GM23338 (cell line): ENCODE results near the gene STK38L. TPM values are rescaled to one million over a fixed set of nuclear protein-coding genes. Genes with fewer than 3 reads are reported as not detected.

ENCODE experiments used
- ATAC-seq: fragments of 200-7000 bp; cut with Tn5 transposase; 3 replicates; pipeline ENCODE4 v1.9.1; 2020
- DNase-seq: peaks from one replicate; pipeline ENCODE4 v3.0.0-alpha.2; 2015; ENCODE audit warnings: low spot score
- H2AFZ ChIP-seq: fragments of 200-600 bp; sonication (generic); 2 replicates; pipeline ENCODE4 v1.8.0; 2016; ENCODE audit warnings: antibody characterized with exemption, mild to moderate bottlenecking, moderate library complexity
- H3F3A ChIP-seq: fragments of 200-600 bp; sonication (generic); replicated peaks from 2 replicates; pipeline ENCODE4 v1.8.0; 2017; ENCODE audit warnings: antibody characterized with exemption, mixed run types, low read depth
- H3K27ac ChIP-seq: fragments of 200-600 bp; sonication (generic); 2 replicates; pipeline ENCODE4 v1.6.1; 2016; ENCODE audit warnings: low read depth
- H3K27me3 ChIP-seq: fragments of 200-600 bp; sonication (generic); 2 replicates; pipeline ENCODE4 v1.8.0; 2016; ENCODE audit warnings: mild to moderate bottlenecking, mixed run types, moderate library complexity; ENCODE audit not compliant: insufficient read depth
- H3K36me3 ChIP-seq: fragments of 200-600 bp; sonication (generic); 2 replicates; pipeline ENCODE4 v1.8.0; 2016; ENCODE audit warnings: mild to moderate bottlenecking; ENCODE audit not compliant: insufficient read depth
- H3K4me1 ChIP-seq: fragments of 200-600 bp; sonication (generic); 2 replicates; pipeline ENCODE4 v1.8.0; 2016; ENCODE audit warnings: mild to moderate bottlenecking, moderate library complexity; ENCODE audit not compliant: insufficient read depth
- H3K4me2 ChIP-seq: fragments of 200-600 bp; sonication (generic); 2 replicates; pipeline ENCODE4 v1.7.1; 2017; ENCODE audit warnings: mixed run types
- H3K4me3 ChIP-seq: fragments of 200-600 bp; sonication (generic); 2 replicates; pipeline ENCODE4 v1.6.1; 2016; ENCODE audit warnings: mixed run types
- H3K79me2 ChIP-seq: fragments of 200-600 bp; sonication (generic); replicated peaks from 2 replicates; pipeline ENCODE4 v1.8.0; 2017; ENCODE audit warnings: mild to moderate bottlenecking; ENCODE audit not compliant: insufficient read depth
- H3K9me2 ChIP-seq: fragments of 200-600 bp; sonication (generic); 2 replicates; pipeline ENCODE4 v1.8.0; 2017; ENCODE audit not compliant: insufficient read depth
- H4K20me1 ChIP-seq: fragments of 200-600 bp; sonication (generic); replicated peaks from 2 replicates; pipeline ENCODE4 v1.8.0; 2017; ENCODE audit warnings: mild to moderate bottlenecking; ENCODE audit not compliant: insufficient read depth
- H3K27ac Mint-ChIP-seq: 2 replicates; pipeline ENCODE4 v1.8.0; 2020; ENCODE audit warnings: inconsistent platforms, mild to moderate bottlenecking, moderate library complexity, mixed read lengths
- H3K27me3 Mint-ChIP-seq: 3 replicates; pipeline ENCODE4 v1.8.0; 2022; ENCODE audit warnings: low read depth, mild to moderate bottlenecking, moderate library complexity, mixed read lengths, inconsistent platforms; ENCODE audit not compliant: insufficient read depth, poor library complexity
- H3K36me3 Mint-ChIP-seq: 3 replicates; pipeline ENCODE4 v1.8.0; 2021; ENCODE audit warnings: low read depth, mild to moderate bottlenecking, inconsistent platforms, moderate library complexity, mixed read lengths
- H3K4me1 Mint-ChIP-seq: 3 replicates; pipeline ENCODE4 v1.8.0; 2020; ENCODE audit warnings: mild to moderate bottlenecking, inconsistent platforms, mixed read lengths
- H3K4me3 Mint-ChIP-seq: 3 replicates; pipeline ENCODE4 v1.8.0; 2021; ENCODE audit warnings: moderate library complexity, mild to moderate bottlenecking, inconsistent platforms, mixed read lengths
- H3K9me3 Mint-ChIP-seq: 3 replicates; pipeline ENCODE4 v1.8.0; 2020; ENCODE audit warnings: moderate library complexity, mild to moderate bottlenecking, inconsistent platforms, mixed read lengths
- CREB1 ChIP-seq: fragments of 250-450 bp; sonication (Bioruptor Pico); IDR thresholded peaks from 2 replicates; pipeline ENCODE4 v1.5.0; 2020; ENCODE audit warnings: low read depth, mild to moderate bottlenecking, moderate library complexity
- ETS1 ChIP-seq: IDR thresholded peaks from 2 replicates; pipeline ENCODE4 v1.6.1; 2016; ENCODE audit warnings: antibody characterized with exemption
- EZH2 ChIP-seq: fragments of 200-600 bp; sonication (generic); IDR thresholded peaks from one replicate; pipeline ENCODE4 v1.8.0; 2017; ENCODE audit warnings: antibody characterized with exemption, mild to moderate bottlenecking, low read depth; ENCODE audit not compliant: unreplicated experiment
- EZH2phosphoT487 ChIP-seq: fragments of 200-600 bp; sonication (generic); IDR thresholded peaks from one replicate; pipeline ENCODE4 v1.8.1; 2018; ENCODE audit warnings: antibody characterized with exemption; ENCODE audit not compliant: unreplicated experiment
- JUNB ChIP-seq: IDR thresholded peaks from one replicate; pipeline ENCODE4 v1.6.1; 2016; ENCODE audit warnings: antibody characterized with exemption; ENCODE audit not compliant: unreplicated experiment
- NANOG ChIP-seq: IDR thresholded peaks from 2 replicates; pipeline ENCODE4 v1.6.1; 2016; ENCODE audit warnings: antibody characterized with exemption, borderline replicate concordance
- POLR2AphosphoS5 ChIP-seq: IDR thresholded peaks from 2 replicates; pipeline ENCODE4 v1.6.1; 2016; ENCODE audit warnings: antibody characterized with exemption, low read depth
- STAT1 ChIP-seq: IDR thresholded peaks from one replicate; pipeline ENCODE4 v1.6.1; 2016; ENCODE audit warnings: antibody characterized with exemption; ENCODE audit not compliant: unreplicated experiment
- ZNF114 ChIP-seq: fragments of 250-450 bp; sonication (Bioruptor Pico); IDR thresholded peaks from 2 replicates; pipeline ENCODE4 v1.5.0; 2020; ENCODE audit warnings: mild to moderate bottlenecking, moderate library complexity
- ZNF331 ChIP-seq: fragments of 250-450 bp; sonication (Bioruptor Pico); IDR thresholded peaks from 2 replicates; pipeline ENCODE4 v1.5.0; 2020; ENCODE audit warnings: low read depth, mild to moderate bottlenecking, moderate library complexity
- polyA plus RNA-seq: library from polyadenylated mRNA; unstranded; fragments of >200 nt; fragmentation: Nextera tagmentation; extraction: Ambion mirVana; gene quantifications from 2 replicates; pipeline ENCODE4 v1.2.1, GENCODE V29; 2016
- total RNA-seq: library from RNA; depleted of rRNA; stranded (reverse); fragments of >200 nt; shearing (Covaris generic); gene quantifications from 2 replicates; pipeline ENCODE4 v1.2.3, GENCODE V29; 2014
- TF ChIP-seq, protein P1 (sequence below): fragments of 250-450 bp; sonication (Bioruptor Pico); IDR thresholded peaks from 2 replicates; pipeline ENCODE4 v1.5.0; 2020; ENCODE audit warnings: mild to moderate bottlenecking, moderate library complexity
- TF ChIP-seq, protein P2 (sequence below), 2 experiments: fragments of 200-600 bp in 1 of 2; sonication (generic) in 1 of 2; conservative IDR thresholded peaks; 2 replicates each; pipeline versions ENCODE4 v1.5.1 to v1.6.1; 2016 to 2017; ENCODE audit warnings: antibody characterized with exemption in 2 of 2, low read depth in 2 of 2, mild to moderate bottlenecking in 2 of 2, moderate library complexity in 1 of 2
- TF ChIP-seq, protein P3 (sequence below): IDR thresholded peaks from one replicate; pipeline ENCODE4 v1.6.1; 2018; ENCODE audit warnings: antibody characterized with exemption; ENCODE audit not compliant: unreplicated experiment

STK38L gene
- total and polyA plus RNA-seq, 2 experiments from 2014 or later, result 28.9 to 56.5 TPM

GRCh38 chr12:27219693-27220054 is 24.4 kb upstream of the STK38L start:
- H3K36me3 Mint-ChIP-seq, result no peaks in the 10 kb centered on the region
- H3K27ac Mint-ChIP-seq, result no peak overlapping the region
- H3K36me3 ChIP-seq, result no peaks in the 10 kb centered on the region
- no peak overlapping the region; the same call in 1 of the 2 replicates for H2AFZ ChIP-seq
- no peaks in the 10 kb centered on the region for H3K4me1 ChIP-seq
- H3F3A ChIP-seq, result no peaks in the 10 kb centered on the region
- no peaks in the 10 kb centered on the region for H3K4me1 Mint-ChIP-seq
- H3K27me3 Mint-ChIP-seq, result peaks cover 1% of the 10 kb centered on the region
- H3K4me3 Mint-ChIP-seq, result no peak overlapping the region
- no peak overlapping the region for H3K4me2 ChIP-seq
- H3K27ac ChIP-seq, result no peak overlapping the region
- no peaks in the 10 kb centered on the region for H4K20me1 ChIP-seq
- no peaks in the 10 kb centered on the region for H3K27me3 ChIP-seq
- DNase-seq, result no peak
- no peak for TF ChIP-seq JUNB
- no peak for TF ChIP-seq POLR2AphosphoS5
- TF ChIP-seq ZNF114 (CRISPR knock-in tag), result no peak
- no peak for TF ChIP-seq NANOG
- TF ChIP-seq EZH2, result no peak
- TF ChIP-seq STAT1, result no peak
- TF ChIP-seq CREB1 (CRISPR knock-in tag), result no peak
- TF ChIP-seq, protein P1, sequence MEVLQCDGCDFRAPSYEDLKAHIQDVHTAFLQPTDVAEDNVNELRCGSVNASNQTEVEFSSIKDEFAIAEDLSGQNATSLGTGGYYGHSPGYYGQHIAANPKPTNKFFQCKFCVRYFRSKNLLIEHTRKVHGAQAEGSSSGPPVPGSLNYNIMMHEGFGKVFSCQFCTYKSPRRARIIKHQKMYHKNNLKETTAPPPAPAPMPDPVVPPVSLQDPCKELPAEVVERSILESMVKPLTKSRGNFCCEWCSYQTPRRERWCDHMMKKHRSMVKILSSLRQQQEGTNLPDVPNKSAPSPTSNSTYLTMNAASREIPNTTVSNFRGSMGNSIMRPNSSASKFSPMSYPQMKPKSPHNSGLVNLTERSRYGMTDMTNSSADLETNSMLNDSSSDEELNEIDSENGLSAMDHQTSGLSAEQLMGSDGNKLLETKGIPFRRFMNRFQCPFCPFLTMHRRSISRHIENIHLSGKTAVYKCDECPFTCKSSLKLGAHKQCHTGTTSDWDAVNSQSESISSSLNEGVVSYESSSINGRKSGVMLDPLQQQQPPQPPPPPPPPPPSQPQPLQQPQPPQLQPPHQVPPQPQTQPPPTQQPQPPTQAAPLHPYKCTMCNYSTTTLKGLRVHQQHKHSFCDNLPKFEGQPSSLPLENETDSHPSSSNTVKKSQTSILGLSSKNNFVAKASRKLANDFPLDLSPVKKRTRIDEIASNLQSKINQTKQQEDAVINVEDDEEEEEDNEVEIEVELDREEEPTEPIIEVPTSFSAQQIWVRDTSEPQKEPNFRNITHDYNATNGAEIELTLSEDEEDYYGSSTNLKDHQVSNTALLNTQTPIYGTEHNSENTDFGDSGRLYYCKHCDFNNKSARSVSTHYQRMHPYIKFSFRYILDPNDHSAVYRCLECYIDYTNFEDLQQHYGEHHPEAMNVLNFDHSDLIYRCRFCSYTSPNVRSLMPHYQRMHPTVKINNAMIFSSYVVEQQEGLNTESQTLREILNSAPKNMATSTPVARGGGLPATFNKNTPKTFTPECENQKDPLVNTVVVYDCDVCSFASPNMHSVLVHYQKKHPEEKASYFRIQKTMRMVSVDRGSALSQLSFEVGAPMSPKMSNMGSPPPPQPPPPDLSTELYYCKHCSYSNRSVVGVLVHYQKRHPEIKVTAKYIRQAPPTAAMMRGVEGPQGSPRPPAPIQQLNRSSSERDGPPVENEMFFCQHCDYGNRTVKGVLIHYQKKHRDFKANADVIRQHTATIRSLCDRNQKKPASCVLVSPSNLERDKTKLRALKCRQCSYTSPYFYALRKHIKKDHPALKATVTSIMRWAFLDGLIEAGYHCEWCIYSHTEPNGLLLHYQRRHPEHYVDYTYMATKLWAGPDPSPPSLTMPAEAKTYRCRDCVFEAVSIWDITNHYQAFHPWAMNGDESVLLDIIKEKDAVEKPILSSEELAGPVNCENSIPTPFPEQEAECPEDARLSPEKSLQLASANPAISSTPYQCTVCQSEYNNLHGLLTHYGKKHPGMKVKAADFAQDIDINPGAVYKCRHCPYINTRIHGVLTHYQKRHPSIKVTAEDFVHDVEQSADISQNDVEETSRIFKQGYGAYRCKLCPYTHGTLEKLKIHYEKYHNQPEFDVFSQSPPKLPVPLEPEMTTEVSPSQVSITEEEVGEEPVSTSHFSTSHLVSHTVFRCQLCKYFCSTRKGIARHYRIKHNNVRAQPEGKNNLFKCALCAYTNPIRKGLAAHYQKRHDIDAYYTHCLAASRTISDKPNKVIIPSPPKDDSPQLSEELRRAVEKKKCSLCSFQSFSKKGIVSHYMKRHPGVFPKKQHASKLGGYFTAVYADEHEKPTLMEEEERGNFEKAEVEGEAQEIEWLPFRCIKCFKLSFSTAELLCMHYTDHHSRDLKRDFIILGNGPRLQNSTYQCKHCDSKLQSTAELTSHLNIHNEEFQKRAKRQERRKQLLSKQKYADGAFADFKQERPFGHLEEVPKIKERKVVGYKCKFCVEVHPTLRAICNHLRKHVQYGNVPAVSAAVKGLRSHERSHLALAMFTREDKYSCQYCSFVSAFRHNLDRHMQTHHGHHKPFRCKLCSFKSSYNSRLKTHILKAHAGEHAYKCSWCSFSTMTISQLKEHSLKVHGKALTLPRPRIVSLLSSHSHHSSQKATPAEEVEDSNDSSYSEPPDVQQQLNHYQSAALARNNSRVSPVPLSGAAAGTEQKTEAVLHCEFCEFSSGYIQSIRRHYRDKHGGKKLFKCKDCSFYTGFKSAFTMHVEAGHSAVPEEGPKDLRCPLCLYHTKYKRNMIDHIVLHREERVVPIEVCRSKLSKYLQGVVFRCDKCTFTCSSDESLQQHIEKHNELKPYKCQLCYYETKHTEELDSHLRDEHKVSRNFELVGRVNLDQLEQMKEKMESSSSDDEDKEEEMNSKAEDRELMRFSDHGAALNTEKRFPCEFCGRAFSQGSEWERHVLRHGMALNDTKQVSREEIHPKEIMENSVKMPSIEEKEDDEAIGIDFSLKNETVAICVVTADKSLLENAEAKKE (CRISPR knock-in tag), result no peak
- TF ChIP-seq, protein P2, sequence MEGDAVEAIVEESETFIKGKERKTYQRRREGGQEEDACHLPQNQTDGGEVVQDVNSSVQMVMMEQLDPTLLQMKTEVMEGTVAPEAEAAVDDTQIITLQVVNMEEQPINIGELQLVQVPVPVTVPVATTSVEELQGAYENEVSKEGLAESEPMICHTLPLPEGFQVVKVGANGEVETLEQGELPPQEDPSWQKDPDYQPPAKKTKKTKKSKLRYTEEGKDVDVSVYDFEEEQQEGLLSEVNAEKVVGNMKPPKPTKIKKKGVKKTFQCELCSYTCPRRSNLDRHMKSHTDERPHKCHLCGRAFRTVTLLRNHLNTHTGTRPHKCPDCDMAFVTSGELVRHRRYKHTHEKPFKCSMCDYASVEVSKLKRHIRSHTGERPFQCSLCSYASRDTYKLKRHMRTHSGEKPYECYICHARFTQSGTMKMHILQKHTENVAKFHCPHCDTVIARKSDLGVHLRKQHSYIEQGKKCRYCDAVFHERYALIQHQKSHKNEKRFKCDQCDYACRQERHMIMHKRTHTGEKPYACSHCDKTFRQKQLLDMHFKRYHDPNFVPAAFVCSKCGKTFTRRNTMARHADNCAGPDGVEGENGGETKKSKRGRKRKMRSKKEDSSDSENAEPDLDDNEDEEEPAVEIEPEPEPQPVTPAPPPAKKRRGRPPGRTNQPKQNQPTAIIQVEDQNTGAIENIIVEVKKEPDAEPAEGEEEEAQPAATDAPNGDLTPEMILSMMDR (conservative IDR thresholded peaks at IDR 0.05; ENCODE audit: low read depth in 2 of 2), result no peak
- TF ChIP-seq, protein P3, sequence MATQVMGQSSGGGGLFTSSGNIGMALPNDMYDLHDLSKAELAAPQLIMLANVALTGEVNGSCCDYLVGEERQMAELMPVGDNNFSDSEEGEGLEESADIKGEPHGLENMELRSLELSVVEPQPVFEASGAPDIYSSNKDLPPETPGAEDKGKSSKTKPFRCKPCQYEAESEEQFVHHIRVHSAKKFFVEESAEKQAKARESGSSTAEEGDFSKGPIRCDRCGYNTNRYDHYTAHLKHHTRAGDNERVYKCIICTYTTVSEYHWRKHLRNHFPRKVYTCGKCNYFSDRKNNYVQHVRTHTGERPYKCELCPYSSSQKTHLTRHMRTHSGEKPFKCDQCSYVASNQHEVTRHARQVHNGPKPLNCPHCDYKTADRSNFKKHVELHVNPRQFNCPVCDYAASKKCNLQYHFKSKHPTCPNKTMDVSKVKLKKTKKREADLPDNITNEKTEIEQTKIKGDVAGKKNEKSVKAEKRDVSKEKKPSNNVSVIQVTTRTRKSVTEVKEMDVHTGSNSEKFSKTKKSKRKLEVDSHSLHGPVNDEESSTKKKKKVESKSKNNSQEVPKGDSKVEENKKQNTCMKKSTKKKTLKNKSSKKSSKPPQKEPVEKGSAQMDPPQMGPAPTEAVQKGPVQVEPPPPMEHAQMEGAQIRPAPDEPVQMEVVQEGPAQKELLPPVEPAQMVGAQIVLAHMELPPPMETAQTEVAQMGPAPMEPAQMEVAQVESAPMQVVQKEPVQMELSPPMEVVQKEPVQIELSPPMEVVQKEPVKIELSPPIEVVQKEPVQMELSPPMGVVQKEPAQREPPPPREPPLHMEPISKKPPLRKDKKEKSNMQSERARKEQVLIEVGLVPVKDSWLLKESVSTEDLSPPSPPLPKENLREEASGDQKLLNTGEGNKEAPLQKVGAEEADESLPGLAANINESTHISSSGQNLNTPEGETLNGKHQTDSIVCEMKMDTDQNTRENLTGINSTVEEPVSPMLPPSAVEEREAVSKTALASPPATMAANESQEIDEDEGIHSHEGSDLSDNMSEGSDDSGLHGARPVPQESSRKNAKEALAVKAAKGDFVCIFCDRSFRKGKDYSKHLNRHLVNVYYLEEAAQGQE, result no peak
- TF ChIP-seq ZNF331 (CRISPR knock-in tag), result no peak
- no peak for TF ChIP-seq EZH2phosphoT487
- TF ChIP-seq ETS1, result no peak
- H3K9me3 Mint-ChIP-seq, result no peaks in the 10 kb centered on the region
- no peaks in the 10 kb centered on the region for H3K9me2 ChIP-seq
- ATAC-seq, result no peak
- H3K79me2 ChIP-seq, result no peaks in the 10 kb centered on the region
- no peak overlapping the region for H3K4me3 ChIP-seq
